Activated CD8-positive, alpha-beta memory T cell treated with anti-CD3 and anti-CD28 coated beads, Interleukin-2, amount 50 U/mL, for 24 hours (primary cell): ENCODE measurements around the gene KCNQ1.

ENCODE experiments used
- DNase-seq: peaks from one replicate; pipeline ENCODE4 v3.0.0-alpha.2; 2020; ENCODE audit errors: extremely low read depth

KCNQ1 gene

DNA sequence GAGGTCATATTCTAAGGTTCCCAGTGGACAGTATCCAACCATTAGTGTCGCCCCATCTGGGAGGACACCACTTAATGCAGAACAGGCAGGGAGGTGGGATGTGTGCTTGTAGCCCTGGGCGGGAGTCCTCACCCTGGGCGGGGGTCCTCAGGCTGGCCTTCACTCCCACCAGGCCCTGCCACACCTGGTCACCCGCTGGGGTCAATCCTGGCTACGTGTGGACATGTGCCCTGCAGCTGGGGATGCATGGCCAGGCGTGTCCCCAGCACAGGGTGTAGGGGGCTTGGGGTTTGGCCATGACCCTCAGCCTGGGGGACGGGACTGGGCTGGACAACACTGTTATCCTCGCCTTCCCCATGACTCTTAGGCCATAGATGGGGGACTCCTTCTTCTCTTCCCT lies 19.3 kb upstream of the KCNQ1 start:
- no peak for DNase-seq

GRCh38 chr11:2426221-2426620 lies 18.6 kb upstream of the KCNQ1 start:
- no peak for DNase-seq

- DNase-seq = no peak
These were observed 17.8 kb upstream of the KCNQ1 start for GRCh38 chr11:2426826-2427521.

DNA sequence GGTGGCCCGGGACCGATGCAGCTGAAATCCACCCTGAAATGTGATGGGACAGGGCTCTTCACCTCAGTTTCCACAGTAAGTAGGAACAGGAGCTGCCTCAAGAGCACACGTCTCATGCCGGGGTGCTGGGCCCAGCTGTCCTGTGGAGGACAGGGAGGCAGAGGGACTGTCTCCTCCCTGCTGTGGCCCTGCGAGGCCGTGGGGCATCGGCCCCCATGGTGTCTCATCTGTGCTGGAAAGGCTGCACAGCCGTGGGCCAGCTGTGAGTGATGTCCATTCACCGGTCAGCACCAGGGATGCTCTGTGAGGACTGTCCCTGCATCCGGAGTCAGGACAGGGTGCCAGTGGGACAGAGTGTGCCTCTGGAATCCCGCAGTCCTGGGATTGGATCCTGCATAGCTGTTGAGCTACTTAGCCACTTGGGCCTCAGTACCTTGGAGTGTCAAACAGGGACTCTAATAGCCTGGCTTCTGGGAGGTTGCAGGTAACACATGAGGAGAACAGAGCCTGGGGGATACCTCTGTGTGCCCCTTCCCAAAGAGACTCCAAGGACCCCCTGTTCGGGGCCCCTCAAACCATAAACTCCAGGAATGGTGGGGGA lies 17.0 kb upstream of the KCNQ1 start:
- no peak for DNase-seq

DNA sequence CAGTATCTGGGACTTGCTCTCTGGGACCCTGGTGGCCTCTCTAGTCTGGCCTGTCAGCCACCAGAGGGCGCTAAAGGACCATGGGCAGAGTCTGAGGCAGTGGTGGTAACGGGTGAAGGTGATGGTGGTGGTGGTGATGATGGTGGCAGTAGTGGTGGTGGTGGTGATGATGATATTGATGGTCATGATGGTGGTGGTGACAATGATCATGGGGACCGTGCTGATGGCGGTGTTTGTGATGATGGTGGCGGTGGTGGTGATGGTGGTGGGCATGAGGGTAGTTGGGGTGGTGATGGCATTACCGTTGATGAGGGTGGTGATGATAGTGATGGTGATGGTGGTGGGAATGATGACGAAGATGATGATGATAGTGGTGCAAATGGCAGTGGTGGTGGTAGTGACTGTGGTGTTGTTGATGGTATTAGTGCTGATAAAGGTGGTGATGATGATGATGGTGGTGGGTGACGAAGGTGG lies 16.4 kb upstream of the KCNQ1 start:
- peak; percentile 70 for DNase-seq

- no peak for DNase-seq
These were observed 13.4 kb upstream of the KCNQ1 start for GRCh38 chr11:2431395-2431794.

GRCh38 chr11:2432171-2432621 lies 12.6 kb upstream of the KCNQ1 start:
- DNase-seq = no peak

DNA sequence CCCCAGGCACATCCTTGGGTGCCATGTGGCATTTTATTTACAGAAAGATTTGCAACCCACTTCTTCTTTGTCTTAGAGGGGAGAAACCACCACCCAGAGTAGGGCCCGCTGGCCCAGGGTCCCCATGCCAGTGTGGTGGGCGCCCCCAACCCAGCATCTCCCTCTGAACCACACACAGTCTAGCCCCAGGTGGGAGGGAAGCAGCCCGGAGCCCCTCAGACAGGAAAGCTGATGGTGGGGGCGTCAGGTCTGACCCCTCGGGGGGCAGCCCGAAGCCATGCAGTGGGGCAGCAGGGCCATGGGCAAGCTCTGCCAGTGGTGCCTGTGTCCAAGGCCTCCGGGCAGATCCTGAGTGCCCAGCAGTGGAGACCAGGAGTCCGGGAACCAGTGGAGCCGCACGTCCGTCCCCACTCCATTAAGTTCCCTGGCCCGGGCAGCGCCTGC lies 12.2 kb upstream of the KCNQ1 start:
- no peak for DNase-seq

DNA sequence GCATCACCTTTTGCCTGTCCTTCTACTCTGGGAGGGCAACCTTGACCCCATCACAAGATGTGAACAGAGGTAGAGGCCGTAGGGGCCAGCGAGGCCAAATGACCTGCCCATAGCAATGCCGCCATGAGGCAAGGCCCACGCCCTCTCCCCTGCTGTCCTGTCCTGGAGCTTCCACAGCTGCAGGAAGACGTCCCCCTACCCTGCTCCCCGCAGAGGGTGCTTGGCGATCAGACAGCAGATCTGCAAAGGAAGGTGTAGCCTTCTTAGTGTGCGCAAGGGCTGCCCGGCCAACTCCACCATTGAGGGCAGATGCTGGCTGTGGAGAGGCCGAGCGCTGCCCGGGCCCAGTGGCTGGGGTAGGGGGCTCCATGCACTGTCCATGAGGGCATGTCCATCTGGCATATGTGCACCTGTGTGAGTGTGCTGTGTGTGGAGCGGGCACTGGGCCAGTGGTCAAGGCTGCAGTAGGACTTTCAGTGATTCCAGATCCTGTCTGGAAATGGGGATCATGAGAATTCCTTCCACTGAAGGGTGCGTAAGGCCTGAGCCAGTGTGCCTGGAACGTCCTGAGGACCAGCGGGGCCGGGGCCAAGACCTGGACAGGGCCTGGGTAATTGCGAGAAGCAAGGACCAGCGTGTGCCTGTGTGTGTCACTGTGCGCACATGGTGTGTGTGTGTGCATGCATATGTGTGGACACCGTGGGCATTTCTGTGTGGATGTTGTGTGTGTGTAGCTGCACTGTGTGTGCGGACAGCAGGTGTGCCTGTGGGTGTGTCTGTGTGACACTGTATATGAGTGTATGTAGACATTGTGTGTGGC lies 11.5 kb upstream of the KCNQ1 start:
- no peak for DNase-seq

DNA sequence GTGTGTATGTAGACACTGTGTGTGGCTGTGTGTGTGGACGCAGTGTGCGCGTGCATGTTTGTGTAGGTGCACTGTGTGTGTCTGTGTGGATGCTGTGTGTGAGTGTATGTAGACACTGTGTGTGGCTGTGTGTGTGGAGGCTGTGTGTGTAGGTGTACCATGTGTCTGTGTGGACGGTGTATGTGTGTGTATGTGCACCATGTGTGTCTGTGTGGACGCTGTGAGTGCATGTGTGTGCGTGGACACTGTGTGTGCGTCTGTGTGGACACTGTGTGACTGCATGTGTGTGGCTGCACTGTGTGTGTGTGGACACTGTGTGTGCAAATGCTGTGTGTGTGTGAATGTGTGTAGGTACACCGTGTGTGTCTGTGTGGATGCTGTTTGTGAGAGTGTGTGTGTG lies 10.8 kb upstream of the KCNQ1 start:
- no peak for DNase-seq

DNA sequence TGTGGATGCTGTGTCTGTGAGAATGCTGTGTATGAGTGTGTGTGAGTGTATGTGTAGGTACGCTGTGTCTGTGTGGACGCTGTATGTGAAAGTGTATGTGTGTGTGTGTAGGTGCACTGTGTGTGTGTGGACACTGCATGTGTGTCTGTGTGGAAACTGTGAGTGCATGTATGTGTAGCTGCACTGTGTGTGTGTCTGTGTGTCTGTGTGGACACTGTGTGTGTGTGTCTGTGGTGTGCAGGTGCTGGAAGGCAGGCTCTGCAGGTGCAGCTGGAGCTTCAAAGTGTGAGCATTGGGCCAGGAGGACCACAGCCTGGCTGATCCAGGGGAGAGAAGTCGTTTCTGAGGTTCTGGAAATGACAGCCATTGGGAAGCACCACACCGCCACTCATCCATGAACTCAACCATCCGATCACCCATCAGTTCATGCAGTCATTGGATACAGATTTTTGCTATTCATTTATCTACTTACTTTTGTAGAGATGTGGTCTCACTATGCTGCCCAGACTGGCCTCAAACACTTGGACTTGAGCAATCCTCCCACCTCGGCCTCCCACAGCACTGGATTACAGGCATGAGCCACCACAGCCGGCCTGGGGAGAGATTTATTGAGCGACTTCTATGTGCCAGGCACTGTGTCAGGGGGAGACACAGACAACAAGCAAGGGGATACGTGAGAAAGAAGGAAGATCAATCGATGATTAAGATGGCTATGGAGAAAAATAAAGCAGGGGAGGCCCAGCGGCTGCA lies 10.1 kb upstream of the KCNQ1 start:
- no peak for DNase-seq

DNA sequence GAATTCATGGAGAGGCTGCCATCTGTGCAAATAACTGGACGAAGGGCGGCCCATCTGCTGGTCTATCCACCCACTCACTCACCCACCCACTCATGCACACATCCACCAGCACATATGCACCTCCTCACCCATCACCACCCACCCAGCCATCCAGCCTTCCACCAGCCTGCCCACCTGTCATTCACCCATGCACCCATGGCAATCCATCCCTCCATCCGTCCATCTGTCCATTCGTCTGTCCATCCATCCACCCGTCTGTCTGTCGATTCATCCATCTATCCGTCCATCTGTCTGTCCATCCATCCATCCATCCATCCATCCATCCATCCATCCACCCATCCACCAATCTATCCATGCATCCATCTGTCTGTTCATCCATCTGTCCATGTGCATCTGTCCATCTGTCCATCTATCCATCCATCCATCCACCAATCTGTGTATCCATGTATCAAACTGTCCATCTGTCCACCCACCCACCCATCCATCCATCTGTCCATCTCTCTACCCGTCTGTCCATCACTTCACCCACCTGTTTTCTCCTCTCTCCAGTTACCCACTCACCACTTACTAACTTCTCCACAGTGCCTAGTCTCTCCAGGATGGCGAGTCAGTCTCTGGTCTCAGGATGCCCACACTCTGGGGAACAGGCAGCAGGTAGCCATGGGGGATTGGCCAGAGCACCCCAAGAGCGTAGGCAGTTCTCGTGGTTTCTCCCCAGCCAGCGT lies 9.4 kb upstream of the KCNQ1 start:
- DNase-seq = no peak

GRCh38 chr11:2436013-2436520 lies 8.7 kb upstream of the KCNQ1 start:
- no peak for DNase-seq

DNA sequence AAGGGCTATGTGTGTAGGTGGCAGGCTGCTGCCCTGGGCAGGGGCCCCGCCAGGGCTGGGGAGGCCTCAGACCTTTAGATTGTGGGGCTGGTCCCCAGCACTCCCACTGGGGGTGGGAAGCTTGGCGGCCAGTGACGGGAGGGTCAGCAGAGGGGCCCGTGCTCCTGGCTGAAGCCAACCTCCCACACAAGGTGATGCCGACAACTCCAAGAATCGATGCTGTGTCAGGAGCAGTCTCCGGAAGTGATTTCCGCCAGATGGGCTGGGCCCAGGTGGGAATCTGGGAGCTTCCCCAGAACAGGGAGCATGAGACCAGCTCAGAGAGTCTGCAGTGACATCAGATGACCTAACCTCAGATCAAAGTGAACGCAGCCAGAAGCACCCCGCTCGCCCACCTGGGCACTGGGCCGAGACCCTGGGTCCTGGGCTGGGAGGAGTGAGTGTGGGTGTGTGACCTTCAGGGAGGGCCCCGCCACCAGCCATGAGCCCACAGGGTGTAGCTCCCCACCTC lies 8.2 kb upstream of the KCNQ1 start:
- no peak for DNase-seq

GRCh38 chr11:2437516-2437915 lies 7.3 kb upstream of the KCNQ1 start:
- DNase-seq = no peak

GRCh38 chr11:2439820-2440219 lies 5.0 kb upstream of the KCNQ1 start:
- no peak for DNase-seq

GRCh38 chr11:2440646-2441045 lies 4.2 kb upstream of the KCNQ1 start:
- DNase-seq = no peak

DNA sequence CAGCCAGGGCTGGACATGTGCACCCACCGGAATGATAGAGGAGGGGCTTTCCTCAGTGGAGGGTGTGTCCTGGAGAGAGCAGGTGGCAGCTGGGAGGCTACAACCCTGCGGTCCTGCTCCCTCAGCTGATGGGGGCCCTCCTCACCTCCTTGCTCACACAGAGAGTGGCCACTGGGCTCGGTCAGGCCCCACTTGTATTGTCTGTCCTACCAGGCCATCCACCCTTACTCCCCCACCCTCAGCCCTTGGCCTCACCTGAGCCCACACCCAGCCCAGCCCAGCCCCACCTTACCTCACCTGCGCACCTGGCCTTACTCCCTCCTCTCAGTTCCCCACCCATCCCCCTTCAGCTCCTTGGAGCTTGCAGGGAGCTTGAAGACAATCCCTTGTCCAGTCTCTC lies 3.6 kb upstream of the KCNQ1 start:
- DNase-seq = no peak

DNA sequence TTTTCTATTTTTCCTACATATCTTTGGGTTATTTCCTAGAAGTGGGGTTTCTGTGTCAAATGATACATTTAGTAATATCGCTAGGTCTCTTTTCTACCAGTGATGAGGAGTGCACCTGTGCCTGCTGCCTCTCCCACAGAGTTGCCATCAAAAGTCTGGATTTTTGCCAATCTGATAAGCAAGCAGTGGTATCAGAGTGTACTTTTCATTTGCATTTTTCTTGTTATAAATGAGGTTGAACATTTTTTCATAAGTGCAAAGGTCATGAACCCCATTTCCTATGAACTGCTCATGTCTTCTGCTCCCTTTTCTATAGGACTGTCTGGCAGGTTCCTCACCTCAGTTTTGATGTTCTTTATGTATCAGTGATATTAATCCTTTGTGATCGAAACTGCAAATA lies 2.2 kb upstream of the KCNQ1 start:
- no peak for DNase-seq

DNA sequence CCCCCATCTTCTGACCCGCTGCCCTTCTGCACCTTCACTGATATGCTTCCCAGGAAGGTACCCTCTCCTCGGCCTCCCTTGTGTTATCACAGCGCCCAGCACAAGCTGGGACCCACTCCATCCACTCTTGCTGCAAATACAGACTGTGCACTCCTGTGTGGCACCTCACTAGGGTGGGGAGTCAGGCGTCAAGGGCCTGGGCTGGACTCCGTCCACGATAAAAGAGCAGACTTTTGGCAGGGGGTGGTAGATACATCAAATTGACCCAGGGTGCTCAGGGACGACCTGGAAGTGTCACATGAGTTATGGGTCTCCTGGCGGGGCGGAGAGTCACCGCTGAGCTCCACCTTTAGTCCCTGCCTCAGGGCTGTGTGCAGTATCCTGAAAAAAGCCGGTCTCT lies 1.4 kb upstream of the KCNQ1 start:
- DNase-seq = no peak
